Kidney capillary endothelial cell (primary cell): ENCODE data around the gene ADAM10.
"Not testable (repeated sequence)": the region's sequence is repeated elsewhere in the genome, so short reads cannot be mapped to it uniquely, and the experiment has no call there.

ENCODE experiments used
- DNase-seq: peaks from one replicate; pipeline ENCODE4 v3.0.0-alpha.2; 2018; ENCODE audit warnings: low spot score

The ADAM10 gene

DNA sequence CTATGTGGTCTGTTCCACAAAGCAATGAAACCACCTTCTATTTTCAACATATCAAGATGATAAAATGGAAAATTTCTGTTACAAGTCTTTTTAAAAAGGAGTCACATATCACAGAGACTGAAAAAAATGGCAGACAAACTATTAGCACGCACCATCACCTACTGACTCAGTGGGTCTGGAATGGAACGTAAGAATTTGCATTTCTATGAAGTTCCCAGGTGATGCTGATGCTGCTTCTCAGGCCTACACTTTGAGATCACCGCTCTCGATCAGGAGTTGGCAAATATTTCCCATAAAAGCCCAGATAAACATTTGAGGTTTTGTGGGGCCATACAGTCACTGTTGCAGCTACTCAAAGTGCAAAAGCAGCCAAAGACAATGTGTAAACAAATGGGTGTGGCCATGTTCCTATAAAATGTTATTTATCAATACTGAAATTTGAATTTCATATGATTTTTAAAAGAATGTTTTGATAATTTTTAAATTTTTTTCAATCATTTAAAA, 142.9 kb downstream of the ADAM10 start:
- no peak for DNase-seq

- DNase-seq: no peak
Observed at GRCh38 chr15:58605931-58606530, 143.5 kb downstream of the ADAM10 start.

GRCh38 chr15:58604455-58604923, 145.0 kb downstream of the ADAM10 start:
- DNase-seq: no peak

GRCh38 chr15:58603927-58604326, 145.6 kb downstream of the ADAM10 start:
- DNase-seq: not testable (repeated sequence)

- no peak for DNase-seq
Observed at GRCh38 chr15:58602823-58603222, 146.7 kb downstream of the ADAM10 start.

- DNase-seq: no peak
Observed at GRCh38 chr15:58598829-58599210, 150.7 kb downstream of the ADAM10 start.

DNA sequence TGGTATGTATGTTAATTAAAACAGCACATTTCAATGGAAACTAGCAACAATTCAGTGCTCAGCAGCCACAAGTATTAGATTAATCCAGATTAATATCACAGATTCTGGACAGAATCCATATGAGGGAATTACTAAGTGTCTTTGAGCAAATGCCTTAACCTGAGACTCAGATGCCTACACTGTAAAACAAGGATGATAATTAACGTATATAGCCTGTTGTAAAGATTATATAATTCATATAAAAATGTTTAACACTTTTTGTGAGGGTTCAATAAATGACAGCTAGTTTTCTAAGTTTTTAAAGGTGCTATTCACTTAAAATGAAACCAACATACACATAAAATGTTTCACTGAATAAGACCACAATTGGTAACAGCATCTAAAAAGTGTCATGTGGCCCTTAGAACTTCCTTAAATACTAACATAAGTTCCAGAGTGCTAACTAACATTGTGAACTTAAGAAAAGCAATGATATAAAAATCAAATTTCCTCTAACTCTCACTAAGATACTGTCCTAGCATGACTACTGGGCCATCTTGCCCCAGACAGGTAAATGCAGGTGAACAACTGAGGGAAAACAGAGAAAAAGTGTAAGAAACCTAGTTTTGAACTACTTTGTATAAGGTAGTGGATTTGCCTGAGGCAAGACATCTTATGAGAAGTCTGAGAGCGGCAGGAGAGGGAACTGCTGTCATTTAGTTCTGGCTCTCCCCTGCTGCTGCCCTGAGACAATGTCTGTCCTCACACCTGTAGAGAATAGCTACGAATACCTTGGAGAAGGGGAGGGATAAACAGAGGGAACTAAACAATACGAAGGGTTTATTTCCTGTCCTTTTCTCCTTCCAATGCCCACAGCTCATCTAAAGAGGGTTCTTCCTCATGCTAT, 151.3 kb downstream of the ADAM10 start:
- no peak for DNase-seq

- no peak for DNase-seq
Observed at GRCh38 chr15:58595516-58596263, 153.8 kb downstream of the ADAM10 start.

- DNase-seq: no peak
Observed at GRCh38 chr15:58594898-58595297, 154.6 kb downstream of the ADAM10 start.

- DNase-seq: no peak
Observed at GRCh38 chr15:58593870-58594269, 155.6 kb downstream of the ADAM10 start.

DNA sequence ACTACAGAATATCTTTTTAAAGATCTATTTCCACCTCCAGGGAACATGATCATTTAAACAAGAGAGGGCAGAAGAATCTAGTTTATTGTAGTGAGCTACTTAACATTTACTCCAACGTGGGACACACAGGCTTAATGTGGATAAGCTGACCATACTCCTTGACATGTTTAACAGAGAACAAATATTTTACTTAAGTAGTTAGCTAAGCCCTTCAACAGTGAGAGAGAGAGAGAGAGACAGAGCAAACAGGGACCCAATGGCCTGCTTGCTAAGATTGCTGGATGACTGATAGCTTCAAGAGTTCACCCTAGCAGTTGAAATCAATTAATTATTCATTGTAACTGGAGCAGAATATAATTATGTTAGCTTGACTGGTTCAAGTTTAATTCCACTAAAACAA, 158.6 kb downstream of the ADAM10 start:
- no peak for DNase-seq

GRCh38 chr15:58590236-58590635, 159.3 kb downstream of the ADAM10 start:
- DNase-seq: no peak

DNA sequence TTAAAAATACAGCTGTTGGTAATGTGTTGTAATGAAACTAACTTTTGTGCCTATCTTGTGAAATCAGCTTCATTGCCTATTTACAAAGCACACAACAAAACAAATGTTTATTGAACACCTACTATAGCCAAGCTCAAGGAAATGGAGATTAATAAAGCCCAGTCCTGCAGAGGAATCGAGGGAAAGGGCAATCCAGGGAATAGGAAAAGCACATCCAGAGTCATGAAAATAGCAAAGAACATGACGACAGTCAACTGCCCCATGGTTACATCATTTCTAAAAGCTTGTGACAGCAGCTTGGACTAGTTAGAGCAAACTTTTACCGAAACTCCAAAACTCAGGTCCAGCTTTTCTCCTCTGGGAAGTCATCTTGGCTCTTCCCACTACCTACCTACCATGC, 160.5 kb downstream of the ADAM10 start:
- no peak for DNase-seq

- no peak for DNase-seq
Observed at GRCh38 chr15:58588096-58588495, 161.4 kb downstream of the ADAM10 start.

DNA sequence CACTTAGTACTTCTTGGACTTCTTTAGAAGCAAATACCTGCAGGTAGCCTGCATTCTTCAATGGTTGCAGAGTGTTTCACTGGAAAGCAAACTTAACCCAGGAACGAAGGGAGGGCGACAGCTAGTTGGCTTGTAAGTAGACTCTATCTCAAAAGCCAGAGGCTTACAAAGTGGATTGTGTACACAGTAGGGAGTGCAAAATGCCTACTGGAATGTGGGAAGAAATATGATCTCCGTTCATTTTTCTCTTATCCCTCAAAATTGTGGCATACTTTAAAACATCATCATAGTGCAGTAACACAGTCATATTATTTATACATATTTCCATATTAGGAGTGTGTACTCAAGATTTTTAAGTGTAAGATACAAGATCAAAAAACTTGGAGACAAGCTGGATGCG, 162.0 kb downstream of the ADAM10 start:
- DNase-seq: no peak

GRCh38 chr15:58585693-58586443, 163.6 kb downstream of the ADAM10 start:
- DNase-seq: no peak

- DNase-seq: no peak
Observed at GRCh38 chr15:58584789-58585461, 164.6 kb downstream of the ADAM10 start.

- DNase-seq: no peak
Observed at GRCh38 chr15:58583171-58583908, 166.2 kb downstream of the ADAM10 start.

- no peak for DNase-seq
Observed at GRCh38 chr15:58582160-58582559, 167.3 kb downstream of the ADAM10 start.

GRCh38 chr15:58576657-58577056, 172.8 kb downstream of the ADAM10 start:
- no peak for DNase-seq
